ENCODE measurements around the gene CLMN. TPM values are rescaled to one million over a fixed set of nuclear protein-coding genes. Genes with fewer than 3 reads are reported as not detected.

Gene CLMN
- total and polyA plus RNA-seq, 9 of the 15 experiments (the other 6 are each of a cell fraction or from before 2014, with no cell fraction given), result 0.01 to 0.18 (median 0.07) TPM; not detected in 4

GRCh38 chr14:95150910-95151309, 168.8 kb downstream of the CLMN start (continued):
- TF ChIP-seq ZMIZ1 (IDR thresholded peaks at IDR 0.05; ENCODE audit: low read depth in 2 of 2, low read length in 2 of 2) (no peak), STAT5A (IDR thresholded peaks at IDR 0.05; ENCODE audit: borderline replicate concordance, low read length) (no peak)

GRCh38 chr14:95149441-95149840, 170.3 kb downstream of the CLMN start:
- WGBS (ENCODE audit: insufficient coverage, low coverage, missing lambda C conversion rate), result 37% methylated on average over 3 of the region's 3 CpGs
- intact Hi-C loops (cut with micrococcal nuclease) (no loop called here), in situ Hi-C loops (cut with MboI) (no loop called here)
- Histone ChIP-seq H3K9me1 (ENCODE audit: control insufficient read depth, insufficient read depth, low read length) (no peaks in the 10 kb centered on the region), H3K9me3 (replicated peaks; ENCODE audit: control insufficient read depth, insufficient read depth, low read depth, low read length) (no peaks in the 10 kb centered on the region; the same call in 1 of the 2 replicates), H2AFZ (ENCODE audit: low read depth, low read length) (no peak overlapping the region), H3K79me2 (ENCODE audit: control insufficient read depth, insufficient read depth, low read length) (peaks cover 33% of the 10 kb centered on the region), H3K27me3 (ENCODE audit: control insufficient read depth in 2 of 2, insufficient read depth in 2 of 2, low read length in 2 of 2) (no peaks in the 10 kb centered on the region), H3K9ac (ENCODE audit: insufficient read depth in 1 of 2, low read depth in 2 of 2, low read length in 2 of 2) (no peak overlapping the region), H4K20me1 (replicated peaks; ENCODE audit: control insufficient read depth, insufficient read depth, low read length) (no peaks in the 10 kb centered on the region), H3K4me3 (no peak overlapping the region), H3K27ac (ENCODE audit: extremely low read depth, low read depth, low read length) (no peak overlapping the region), H3K36me3 (ENCODE audit: control insufficient read depth, insufficient read depth, low read length) (no peaks in the 10 kb centered on the region), H3K4me1 (replicated peaks in 1 of 2; ENCODE audit: control insufficient read depth in 2 of 2, insufficient read depth in 2 of 2, low read length in 2 of 2) (no peaks in the 10 kb centered on the region; a peak in 1 of 5 replicates), H3K4me2 (ENCODE audit: insufficient read depth, low read length) (no peak overlapping the region)
- DNase-seq (ENCODE audit: extremely low read depth in 1 of 4, low spot score in 3 of 4), result no peak
- BruUV-seq (replicated peaks), result no TSS peak
- ChIA-PET CTCF (ENCODE audit: low intra/inter-chr PET ratio) (no interaction called here), POLR2A (interaction anchor here (0.9 kb wide), 1 partner anchor 21 kb away, joined by 3 read pairs; no protein-coding TSS in a partner anchor)
- ATAC-seq, result no peak
- FAIRE-seq, result no peak
- TF ChIP-seq NCOA6 (IDR thresholded peaks at IDR 0.05) (no peak), BRF2 (IDR thresholded peaks at IDR 0.05; ENCODE audit: borderline replicate concordance, insufficient read depth, insufficient read length) (no peak), FOXO4 (CRISPR knock-in tag; IDR thresholded peaks at IDR 0.05) (no peak), BRD9 (IDR thresholded peaks at IDR 0.05; ENCODE audit: low read depth, partially characterized antibody) (no peak), PHTF2 (CRISPR knock-in tag; IDR thresholded peaks at IDR 0.05) (no peak), MYNN (IDR thresholded peaks at IDR 0.05) (no peak), MYNN (CRISPR knock-in tag; IDR thresholded peaks at IDR 0.05) (no peak), HDAC1 (IDR thresholded peaks at IDR 0.05) (no peak), ZC3H8 (IDR thresholded peaks at IDR 0.05) (no peak), POLR2B (IDR thresholded peaks at IDR 0.05; ENCODE audit: low read depth, partially characterized antibody) (no peak), ZMIZ1 (IDR thresholded peaks at IDR 0.05; ENCODE audit: low read depth in 2 of 2, low read length in 2 of 2) (no peak)

All from K562 (cell line).